IMR-90 (cell line): ENCODE data around the gene THOP1. TPM values are rescaled to one million over a fixed set of nuclear protein-coding genes. Genes with fewer than 3 reads are reported as not detected.

ENCODE experiments used
- ATAC-seq: fragments of 200-7000 bp; cut with Tn5 transposase; 2 replicates; pipeline ENCODE4 v1.9.1; 2020; ENCODE audit warnings: low read depth, mild to moderate bottlenecking, moderate library complexity
- BruUV-seq: library from RNA; stranded (reverse); fragments of 400-500 nt; replicated peaks from 2 replicates; lab custom pipeline; 2021; lab: Mats Ljungman, UMichigan
- CTCF ChIA-PET: fragments of 300-600 bp; formaldehyde crosslinking; extraction: SDS; loops from one replicate; lab custom pipeline; 2021; ENCODE audit warnings: antibody characterized with exemption; lab: Yijun Ruan, JAX
- POLR2A ChIA-PET: fragments of 300-600 bp; sonication (Branson Sonifier 250); formaldehyde crosslinking; loops from one replicate; lab custom pipeline; 2022; ENCODE audit warnings: antibody characterized with exemption; ENCODE audit not compliant: unreplicated experiment; lab: Charles Lee
- DNase-seq: peaks from one replicate; pipeline ENCODE4 v3.0.0; 2013
- H2AFZ ChIP-seq: replicated peaks from 2 replicates; pipeline ENCODE3; 2013; ENCODE audit warnings: low read length, mild to moderate bottlenecking; ENCODE audit not compliant: poor library complexity
- H2AK5ac ChIP-seq: 2 replicates; pipeline ENCODE4 v1.6.1; 2013; ENCODE audit warnings: low read depth, low read length, inconsistent platforms
- H2AK9ac ChIP-seq: replicated peaks from 2 replicates; pipeline ENCODE3; 2013; ENCODE audit warnings: mild to moderate bottlenecking, low read depth, low read length, moderate library complexity; ENCODE audit not compliant: poor library complexity
- H2BK120ac ChIP-seq: 2 replicates; pipeline ENCODE4 v1.6.1; 2013; ENCODE audit warnings: low read depth, low read length, inconsistent platforms
- H2BK15ac ChIP-seq: 3 replicates; pipeline ENCODE4 v1.6.1; 2013; ENCODE audit warnings: low read depth, low read length, inconsistent platforms
- H2BK20ac ChIP-seq: 2 replicates; pipeline ENCODE4 v1.6.1; 2013; ENCODE audit warnings: low read depth, mild to moderate bottlenecking, inconsistent platforms, low read length, moderate library complexity
- H2BK5ac ChIP-seq: 2 replicates; pipeline ENCODE4 v1.6.1; 2013; ENCODE audit warnings: mild to moderate bottlenecking, low read depth, low read length, inconsistent platforms; ENCODE audit not compliant: poor library complexity, severe bottlenecking
- H3K14ac ChIP-seq: replicated peaks from 2 replicates; pipeline ENCODE4 v1.6.1; 2013; ENCODE audit warnings: low read depth, low read length, inconsistent platforms
- H3K18ac ChIP-seq: 2 replicates; pipeline ENCODE4 v1.6.1; 2013; ENCODE audit warnings: low read depth, low read length, control low read depth
- H3K23ac ChIP-seq: 2 replicates; pipeline ENCODE4 v1.6.1; 2013; ENCODE audit warnings: low read depth, low read length, inconsistent platforms
- H3K27ac ChIP-seq: 2 replicates; pipeline ENCODE4 v1.5.1; 2013; ENCODE audit warnings: mild to moderate bottlenecking, control low read depth, low read length; ENCODE audit not compliant: insufficient read depth
- H3K27me3 ChIP-seq: 2 replicates; pipeline ENCODE4 v1.6.1; 2013; ENCODE audit warnings: low read length; ENCODE audit not compliant: control insufficient read depth, insufficient read depth
- H3K36me3 ChIP-seq: 2 replicates; pipeline ENCODE4 v1.6.1; 2013; ENCODE audit warnings: low read length, mixed read lengths; ENCODE audit not compliant: control insufficient read depth, insufficient read depth
- H3K4ac ChIP-seq: 2 replicates; pipeline ENCODE4 v1.6.1; 2013; ENCODE audit warnings: low read depth, low read length, inconsistent platforms
- H3K4me1 ChIP-seq: 2 replicates; pipeline ENCODE4 v1.6.1; 2013; ENCODE audit warnings: low read length, mixed read lengths; ENCODE audit not compliant: control insufficient read depth, insufficient read depth
- H3K4me2 ChIP-seq: 2 replicates; pipeline ENCODE4 v1.6.1; 2013; ENCODE audit warnings: low read depth, mild to moderate bottlenecking, control low read depth, low read length, moderate library complexity
- H3K4me3 ChIP-seq: 2 replicates; pipeline ENCODE4 v1.5.1; 2013; ENCODE audit warnings: low read depth, mild to moderate bottlenecking, control low read depth, low read length, moderate library complexity; ENCODE audit not compliant: insufficient read depth
- H3K56ac ChIP-seq: 2 replicates; pipeline ENCODE4 v1.6.1; 2013; ENCODE audit warnings: low read length, inconsistent platforms; ENCODE audit not compliant: insufficient read depth; ENCODE audit errors: extremely low read depth
- H3K79me1 ChIP-seq, 2 experiments: 2 replicates each; pipeline ENCODE4 v1.6.1; 2013; ENCODE audit warnings: low read length in 2 of 2, inconsistent platforms in 1 of 2, low read depth in 1 of 2
- H3K9ac ChIP-seq: 2 replicates; pipeline ENCODE4 v1.6.1; 2013; ENCODE audit warnings: low read depth, low read length, control low read depth
- H3K9me1 ChIP-seq: 2 replicates; pipeline ENCODE4 v1.6.1; 2013; ENCODE audit warnings: low read length, inconsistent platforms; ENCODE audit not compliant: insufficient read depth
- H3K9me3 ChIP-seq: 2 replicates; pipeline ENCODE4 v1.6.1; 2013; ENCODE audit warnings: low read length; ENCODE audit not compliant: control insufficient read depth, insufficient read depth
- H4K20me1 ChIP-seq: 2 replicates; pipeline ENCODE4 v1.6.1; 2013; ENCODE audit warnings: low read length, inconsistent platforms; ENCODE audit not compliant: insufficient read depth
- H4K5ac ChIP-seq: 2 replicates; pipeline ENCODE4 v1.6.1; 2013; ENCODE audit warnings: mild to moderate bottlenecking, low read depth, low read length, control low read depth
- H4K8ac ChIP-seq, 2 experiments: 2 replicates each; pipeline ENCODE4 v1.6.1; 2013; ENCODE audit warnings: low read depth in 2 of 2, low read length in 2 of 2, control low read depth in 1 of 2, inconsistent platforms in 1 of 2
- H4K91ac ChIP-seq: 2 replicates; pipeline ENCODE4 v1.6.1; 2013; ENCODE audit warnings: low read depth, low read length, inconsistent platforms; ENCODE audit not compliant: insufficient read depth
- BHLHE40 ChIP-seq: fragments of 150-350 bp; IDR thresholded peaks from 2 replicates; pipeline ENCODE4 v1.6.1; 2016; ENCODE audit warnings: mild to moderate bottlenecking, low read depth, low read length
- CEBPB ChIP-seq: IDR thresholded peaks from 2 replicates; pipeline ENCODE4 v1.6.1; 2012; ENCODE audit warnings: low read depth, low read length, improper control_type of control experiment
- CHD1 ChIP-seq: IDR thresholded peaks from 2 replicates; pipeline ENCODE4 v1.6.1; 2012; ENCODE audit warnings: low read depth, low read length, improper control_type of control experiment
- CTCF ChIP-seq: conservative IDR thresholded peaks from 2 replicates; pipeline ENCODE4 v1.5.1; 2012; ENCODE audit warnings: mild to moderate bottlenecking, low read depth, low read length, improper control_type of control experiment
- ELK1 ChIP-seq: fragments of 150-350 bp; IDR thresholded peaks from 2 replicates; pipeline ENCODE4 v1.6.1; 2016; ENCODE audit warnings: low read depth, mild to moderate bottlenecking, low read length, moderate library complexity, borderline replicate concordance
- FOS ChIP-seq: fragments of 150-350 bp; IDR thresholded peaks from 2 replicates; pipeline ENCODE4 v1.6.1; 2016; ENCODE audit warnings: low read depth, low read length
- MAFK ChIP-seq: IDR thresholded peaks from 2 replicates; pipeline ENCODE4 v1.6.1; 2012; ENCODE audit warnings: low read depth, low read length, improper control_type of control experiment
- MAZ ChIP-seq: IDR thresholded peaks from 2 replicates; pipeline ENCODE4 v1.6.1; 2012; ENCODE audit warnings: low read depth, mild to moderate bottlenecking, low read length, improper control_type of control experiment, moderate library complexity, borderline replicate concordance
- MXI1 ChIP-seq: IDR thresholded peaks from 2 replicates; pipeline ENCODE4 v1.6.1; 2012; ENCODE audit warnings: low read depth, mild to moderate bottlenecking, low read length, moderate library complexity, borderline replicate concordance
- NFE2L2 ChIP-seq: fragments of 150-350 bp; IDR thresholded peaks from 2 replicates; pipeline ENCODE4 v1.6.1; 2016; ENCODE audit warnings: low read depth, mild to moderate bottlenecking, low read length
- POLR2A ChIP-seq: IDR thresholded peaks from 2 replicates; pipeline ENCODE4 v1.6.1; 2012; ENCODE audit warnings: mild to moderate bottlenecking, low read depth, low read length
- RAD21 ChIP-seq: IDR thresholded peaks from 2 replicates; pipeline ENCODE4 v1.6.1; 2012; ENCODE audit warnings: low read length, improper control_type of control experiment
- RCOR1 ChIP-seq: IDR thresholded peaks from 2 replicates; pipeline ENCODE4 v1.6.1; 2012; ENCODE audit warnings: mild to moderate bottlenecking, low read length, improper control_type of control experiment; ENCODE audit not compliant: insufficient replicate concordance
- RFX5 ChIP-seq: IDR thresholded peaks from 2 replicates; pipeline ENCODE4 v1.8.0; 2012; ENCODE audit warnings: low read depth, mild to moderate bottlenecking, low read length, moderate library complexity
- SMC3 ChIP-seq: fragments of 150-350 bp; IDR thresholded peaks from 2 replicates; pipeline ENCODE4 v1.6.1; 2016; ENCODE audit warnings: low read depth, mild to moderate bottlenecking, antibody characterized with exemption, low read length, moderate library complexity
- USF2 ChIP-seq: fragments of 150-350 bp; IDR thresholded peaks from 2 replicates; pipeline ENCODE4 v1.6.1; 2017; ENCODE audit warnings: mild to moderate bottlenecking, antibody characterized with exemption, low read length, low read depth
- WGBS, 2 experiments: methylation state at CpG; one replicate each; pipeline versions ENCODE4 v1.1.5 to v1.1.7; 2013; ENCODE audit warnings: missing lambda C conversion rate in 2 of 2; ENCODE audit not compliant: insufficient read length in 1 of 2; ENCODE audit errors: extremely low coverage in 2 of 2; 5-methylcytosine and 5-hydroxymethylcytosine counted together
- dilution Hi-C: fragments of 300-500 bp; cut with HindIII; formaldehyde crosslinking; loops from one replicate; pipeline ENCODE4 v1.14.3; 2018; ENCODE audit warnings: low sequenced_read_pairs; ENCODE audit not compliant: unreplicated experiment
- in situ Hi-C: fragments of 300-500 bp; cut with MboI; formaldehyde crosslinking; loops from 3 replicates; pipeline ENCODE4 v1.14.3; 2019; ENCODE audit warnings: low sequenced_read_pairs, inconsistent platforms, mixed read lengths
- intact Hi-C: fragments of 100-400 bp; cut with micrococcal nuclease; formaldehyde crosslinking; loops from 2 replicates; pipeline ENCODE4 v1.10.0; 2022
- polyA plus RNA-seq, 3 experiments: library from polyadenylated mRNA; depleted of rRNA; stranded (reverse); fragments of >200 nt; gene quantifications; 2 replicates each; pipeline ENCODE4 v1.2.3, GENCODE V29; 2012; ENCODE audit warnings: low replicate concordance in 1 of 3
- total RNA-seq: library from RNA; depleted of rRNA; stranded (reverse); fragments of >200 nt; gene quantifications from 2 replicates; pipeline ENCODE4 v1.2.3, GENCODE V29; 2012

THOP1 gene
- total and polyA plus RNA-seq, 2 of the 4 experiments (the other 2 are of a cell fraction): 57.5 to 91.9 TPM

GRCh38 chr19:2747349-2747748 is 38.0 kb upstream of the THOP1 start:
- Histone ChIP-seq H2AK5ac (no peak overlapping the region), H3K27ac (no peak overlapping the region), H3K14ac (no peak overlapping the region), H3K18ac (no peak overlapping the region), H3K9me1 (no peaks in the 10 kb centered on the region), H4K20me1 (no peaks in the 10 kb centered on the region), H3K4me1 (no peaks in the 10 kb centered on the region), H3K36me3 (no peaks in the 10 kb centered on the region), H3K4ac (no peak overlapping the region), H2AK9ac (no peak overlapping the region), H2BK120ac (no peak overlapping the region), H4K8ac (no peak overlapping the region), H3K9me3 (no peaks in the 10 kb centered on the region), H3K79me1 (no peaks in the 10 kb centered on the region), H3K4me2 (no peak overlapping the region), H2BK20ac (no peak overlapping the region), H3K9ac (no peak overlapping the region), H3K27me3 (peaks cover 1% of the 10 kb centered on the region; the same call in 1 of the 2 replicates), H3K56ac (no peak overlapping the region), H2BK15ac (no peak overlapping the region), H4K5ac (no peak overlapping the region), H4K91ac (no peak overlapping the region), H2AFZ (no peak overlapping the region), H3K23ac (no peak overlapping the region), H2BK5ac (no peak overlapping the region), H3K4me3 (no peak overlapping the region)
- intact Hi-C loops: loop anchor here (10.0 kb wide), 1 partner anchor 273 kb away; the partner anchor contains the start of gene GADD45B
- TF ChIP-seq POLR2A: no peak
- no peak for TF ChIP-seq MAFK
- TF ChIP-seq CTCF: no peak
- TF ChIP-seq CEBPB: no peak
- TF ChIP-seq RFX5: no peak
- no peak for TF ChIP-seq MXI1
- no peak for TF ChIP-seq MAZ
- no peak for TF ChIP-seq SMC3
- TF ChIP-seq USF2: no peak
- TF ChIP-seq BHLHE40: no peak
- TF ChIP-seq RCOR1: no peak
- no peak for TF ChIP-seq FOS
- no peak for TF ChIP-seq ELK1
- no peak for TF ChIP-seq NFE2L2
- no peak for TF ChIP-seq CHD1
- no peak for TF ChIP-seq RAD21
- POLR2A ChIA-PET: no interaction called here
- no peak for ATAC-seq
- no TSS peak for BruUV-seq
- no peak for DNase-seq
- WGBS, 2 experiments: 53% methylated on average over 3 of the region's 7 CpGs; no CpG with 5 or more reads in 1 of the 2 experiments
- dilution Hi-C loops: no loop called here
- in situ Hi-C loops: loop anchor here (5.0 kb wide), 1 partner anchor 100 kb away; no protein-coding TSS in a partner anchor
- CTCF ChIA-PET: interaction anchor here (3.2 kb wide), 1 partner anchor 99 kb away, joined by 28 read pairs; no protein-coding TSS in a partner anchor
